Keratinocyte (primary cell): ENCODE data around the gene BAIAP3. TPM values are rescaled to one million over a fixed set of nuclear protein-coding genes. Genes with fewer than 3 reads are reported as not detected.

ENCODE experiments used
- DNase-seq: peaks from one replicate; pipeline ENCODE4 v3.0.0-alpha.2; 2011; ENCODE audit warnings: low read depth, missing footprints, low spot score
- FAIRE-seq: peaks from 2 replicates; lab custom pipeline; 2011; peaks lifted over from hg19 to GRCh38; lab: Jason Lieb, UNC
- H2AFZ ChIP-seq: 2 replicates; pipeline ENCODE4 v1.6.0; 2012; ENCODE audit warnings: low read length, control low read depth, inconsistent platforms; ENCODE audit not compliant: control insufficient read depth
- H3K27ac ChIP-seq: 2 replicates; pipeline ENCODE4 v1.5.1; 2011; ENCODE audit warnings: low read length; ENCODE audit not compliant: control insufficient read depth, insufficient read depth
- H3K27me3 ChIP-seq: 3 replicates; pipeline ENCODE4 v1.6.0; 2011; ENCODE audit warnings: low read length; ENCODE audit not compliant: control insufficient read depth, insufficient read depth; ENCODE audit errors: extremely low read depth
- H3K36me3 ChIP-seq, 2 experiments: 2 replicates in 1 of 2; 3 replicates in 1 of 2; pipeline ENCODE4 v1.5.1; 2011; ENCODE audit warnings: low read length in 2 of 2, mild to moderate bottlenecking in 1 of 2; ENCODE audit not compliant: control insufficient read depth in 2 of 2, insufficient read depth in 2 of 2; ENCODE audit errors: extremely low read depth in 1 of 2
- H3K4me1 ChIP-seq: 3 replicates; pipeline ENCODE4 v1.5.1; 2011; ENCODE audit warnings: low read length; ENCODE audit not compliant: control insufficient read depth, insufficient read depth; ENCODE audit errors: extremely low read depth
- H3K4me2 ChIP-seq: 3 replicates; pipeline ENCODE4 v1.6.0; 2011; ENCODE audit warnings: low read depth, low read length; ENCODE audit not compliant: control insufficient read depth, insufficient read depth; ENCODE audit errors: extremely low read depth
- H3K4me3 ChIP-seq, 3 experiments: fragments of 200-600 bp in 1 of 3; sonication (generic) in 1 of 3; 2 replicates in 2 of 3; 3 replicates in 1 of 3; pipeline ENCODE4 v1.5.1; 2011 to 2016; ENCODE audit warnings: low read length in 3 of 3, mild to moderate bottlenecking in 3 of 3, control low read depth in 2 of 3, inconsistent platforms in 1 of 3, low read depth in 1 of 3, mixed read lengths in 1 of 3, mixed run types in 1 of 3, moderate library complexity in 1 of 3; ENCODE audit not compliant: control insufficient read depth in 2 of 3, insufficient read depth in 2 of 3; ENCODE audit errors: extremely low read depth in 1 of 3
- H3K79me2 ChIP-seq: 2 replicates; pipeline ENCODE4 v1.6.0; 2012; ENCODE audit warnings: low read length; ENCODE audit not compliant: control insufficient read depth, insufficient read depth
- H3K9ac ChIP-seq: 3 replicates; pipeline ENCODE4 v1.6.0; 2011; ENCODE audit warnings: low read length; ENCODE audit not compliant: control insufficient read depth, insufficient read depth; ENCODE audit errors: extremely low read depth
- H3K9me1 ChIP-seq: 3 replicates; pipeline ENCODE4 v1.6.0; 2011; ENCODE audit warnings: low read length; ENCODE audit not compliant: control insufficient read depth, insufficient read depth; ENCODE audit errors: extremely low read depth
- H3K9me3 ChIP-seq: 2 replicates; pipeline ENCODE4 v1.5.1; 2012; ENCODE audit warnings: low read depth, low read length; ENCODE audit not compliant: control insufficient read depth
- H4K20me1 ChIP-seq: 3 replicates; pipeline ENCODE4 v1.6.0; 2011; ENCODE audit warnings: low read length; ENCODE audit not compliant: control insufficient read depth, insufficient read depth; ENCODE audit errors: extremely low read depth
- CTCF ChIP-seq, 3 experiments: IDR thresholded peaks in 1 of 3; conservative IDR thresholded peaks in 1 of 3; optimal IDR thresholded peaks in 1 of 3; 2 replicates in 2 of 3; 3 replicates in 1 of 3; pipeline versions ENCODE3 to v1.5.1; 2011; ENCODE audit warnings: low read length in 3 of 3, mild to moderate bottlenecking in 3 of 3, moderate library complexity in 2 of 3, control low read depth in 1 of 3, inconsistent platforms in 1 of 3; ENCODE audit not compliant: insufficient read depth in 2 of 3; ENCODE audit errors: extremely low read depth in 1 of 3
- EZH2 ChIP-seq: IDR thresholded peaks from one replicate; pipeline ENCODE4 v1.6.1; 2012; ENCODE audit warnings: inconsistent platforms, mild to moderate bottlenecking, low read length, moderate library complexity
- dilution Hi-C: fragments of 300-500 bp; cut with MboI; formaldehyde crosslinking; loops from one replicate; pipeline ENCODE4 v1.7.0; 2020; ENCODE audit warnings: low sequenced_read_pairs; ENCODE audit not compliant: extremely low pct_ligation_motif_present
- polyA plus RNA-seq, 5 experiments: library from polyadenylated mRNA; depleted of rRNA in 3 of 5; stranded (reverse) in 3 of 5; stranded (forward) in 1 of 5; unstranded in 1 of 5; fragments of >200 nt; gene quantifications; 1 replicate in 1 of 5; 2 replicates in 3 of 5; 3 replicates in 1 of 5; pipeline versions ENCODE4 v1.2.1 to v1.2.3, GENCODE V29; 2011 to 2012; ENCODE audit warnings: missing spikeins in 2 of 5, low read depth in 1 of 5, low replicate concordance in 1 of 5

Gene BAIAP3
- polyA plus RNA-seq, 1 donor (not counting 4 experiments of a cell fraction or from before 2014, with no cell fraction given), result not detected

- Histone ChIP-seq H3K9ac (no peak overlapping the region), H4K20me1 (peaks cover 5% of the 10 kb centered on the region), H3K79me2 (no peaks in the 10 kb centered on the region), H3K9me1 (no peaks in the 10 kb centered on the region), H3K9me3 (no peaks in the 10 kb centered on the region), H3K4me1 (no peaks in the 10 kb centered on the region), H2AFZ (no peak overlapping the region), H3K4me2 (no peak overlapping the region), H3K36me3 (no peaks in the 10 kb centered on the region), H3K4me3 (no peak overlapping the region), H3K27me3 (peaks cover 68% of the 10 kb centered on the region), H3K27ac (no peak overlapping the region)
- no peak for TF ChIP-seq EZH2
- no peak for TF ChIP-seq CTCF (optimal IDR thresholded peaks at IDR 0.05 in 1 of 3, IDR thresholded peaks at IDR 0.05 in 1 of 3, conservative IDR thresholded peaks at IDR 0.05 in 1 of 3; ENCODE audit: extremely low read depth in 1 of 3, insufficient read depth in 2 of 3, low read length in 3 of 3)
- DNase-seq, result no peak
- no peak for FAIRE-seq
- dilution Hi-C loops, result no loop called here
Measured at GRCh38 chr16:1336619-1337018, 3.2 kb downstream of the BAIAP3 start.

- Histone ChIP-seq H2AFZ (no peak overlapping the region), H4K20me1 (peaks cover 5% of the 10 kb centered on the region), H3K4me3 (no peak overlapping the region), H3K9ac (no peak overlapping the region), H3K4me1 (peaks cover 3% of the 10 kb centered on the region), H3K9me1 (no peaks in the 10 kb centered on the region), H3K9me3 (no peaks in the 10 kb centered on the region), H3K4me2 (no peak overlapping the region), H3K79me2 (no peaks in the 10 kb centered on the region), H3K27ac (no peak overlapping the region), H3K27me3 (peaks cover 65% of the 10 kb centered on the region), H3K36me3 (no peaks in the 10 kb centered on the region)
- TF ChIP-seq CTCF (optimal IDR thresholded peaks at IDR 0.05 in 1 of 3, IDR thresholded peaks at IDR 0.05 in 1 of 3, conservative IDR thresholded peaks at IDR 0.05 in 1 of 3; ENCODE audit: extremely low read depth in 1 of 3, insufficient read depth in 2 of 3, low read length in 3 of 3) (no peak), EZH2 (no peak)
- dilution Hi-C loops, result no loop called here
- DNase-seq, result no peak
- no peak for FAIRE-seq
Measured at GRCh38 chr16:1337486-1337885, 4.0 kb downstream of the BAIAP3 start.
